Measurements from ENCODE around the gene DCLRE1B.

The DCLRE1B gene

DNA sequence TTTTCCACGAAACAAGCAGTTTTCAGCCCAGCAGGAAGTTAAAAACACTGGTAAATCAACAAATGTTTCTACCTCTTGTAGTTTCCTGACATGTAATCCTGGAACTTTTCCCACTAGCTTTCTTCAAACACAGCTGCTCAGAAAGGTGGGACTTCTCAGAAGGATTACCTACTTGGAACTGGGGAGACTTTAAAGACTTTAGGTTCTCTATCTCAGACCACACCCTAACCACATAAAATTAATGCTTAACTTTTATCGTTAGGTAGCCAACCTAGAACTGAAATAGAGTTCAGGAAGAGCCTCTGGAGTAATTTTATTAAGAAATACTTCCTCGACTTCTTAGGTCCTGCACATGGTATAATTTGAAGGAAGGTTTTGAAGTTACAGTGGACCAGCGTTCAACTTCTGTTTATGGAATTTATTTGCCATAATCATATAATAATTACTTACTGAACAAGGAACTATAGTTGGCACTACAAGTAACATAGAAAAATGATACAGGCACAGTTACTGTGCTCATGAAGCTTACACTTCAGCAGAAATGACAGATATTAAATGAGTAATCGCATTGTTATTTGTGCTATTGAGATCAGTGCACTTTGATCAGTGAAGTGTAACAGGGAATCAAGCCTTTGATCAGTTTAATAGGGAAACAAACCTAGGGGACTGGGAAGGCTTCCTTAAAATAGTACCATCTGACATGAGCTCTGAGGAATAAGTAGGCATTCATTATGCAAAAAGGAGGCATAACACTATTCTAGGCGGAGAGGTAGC, 17.5 kb upstream of the DCLRE1B start, which contains the start of gene BCL2L15:
Gene BCL2L15, minus strand, starts transcription at position 180 of the 774 bp plus-strand sequence. CDS start 206 bp downstream, outside the sequence.
- no peak for DNase-seq (ENCODE audit: low spot score)

DNA sequence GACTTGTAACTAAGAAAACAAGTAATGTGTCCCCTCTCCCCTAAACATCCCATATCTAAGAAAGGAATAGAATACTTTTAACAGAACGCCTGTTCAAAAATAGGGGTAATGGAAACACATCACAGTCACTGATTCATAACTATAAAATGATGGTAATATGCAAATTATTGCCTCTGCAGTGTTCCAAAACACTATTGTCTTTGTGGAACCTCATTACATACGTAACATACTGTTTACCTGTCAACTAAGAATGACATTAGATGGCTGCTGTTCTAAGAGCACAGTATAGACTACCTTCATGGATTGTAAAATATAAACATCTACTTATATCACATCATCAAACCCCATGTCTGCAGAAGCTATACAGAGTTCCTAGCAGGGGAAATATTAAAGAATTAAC, 14.3 kb upstream of the DCLRE1B start:
- DNase-seq (ENCODE audit: low spot score): no peak

DNA sequence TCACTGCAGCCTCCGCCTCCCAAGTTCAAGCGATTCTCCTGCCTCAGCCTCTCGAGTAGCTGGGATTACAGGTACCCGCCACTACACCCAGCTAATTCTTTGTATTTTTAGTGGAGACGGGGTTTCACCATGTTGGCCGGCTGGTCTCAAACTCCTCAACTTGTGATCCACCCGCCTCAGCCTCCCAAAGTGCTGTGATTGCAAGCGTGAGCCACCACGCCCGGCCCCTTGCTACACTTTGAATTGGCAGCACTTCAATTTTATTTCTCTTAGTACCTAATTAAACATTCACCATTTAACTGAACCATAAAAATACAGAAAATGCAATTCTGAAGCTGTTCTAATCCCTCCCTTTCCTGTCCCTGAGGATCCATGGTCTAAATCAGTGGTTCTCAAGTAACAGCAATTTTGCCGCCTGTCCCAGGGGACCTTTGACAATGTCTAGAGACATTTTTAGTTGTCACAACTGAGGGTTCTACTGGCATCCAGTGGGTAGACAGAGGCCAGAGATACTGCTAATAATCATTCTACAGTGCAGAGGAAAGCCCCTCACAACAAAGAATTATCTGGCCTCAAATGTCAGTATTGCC, 13.4 kb upstream of the DCLRE1B start:
- no peak for DNase-seq (ENCODE audit: low spot score)

DNA sequence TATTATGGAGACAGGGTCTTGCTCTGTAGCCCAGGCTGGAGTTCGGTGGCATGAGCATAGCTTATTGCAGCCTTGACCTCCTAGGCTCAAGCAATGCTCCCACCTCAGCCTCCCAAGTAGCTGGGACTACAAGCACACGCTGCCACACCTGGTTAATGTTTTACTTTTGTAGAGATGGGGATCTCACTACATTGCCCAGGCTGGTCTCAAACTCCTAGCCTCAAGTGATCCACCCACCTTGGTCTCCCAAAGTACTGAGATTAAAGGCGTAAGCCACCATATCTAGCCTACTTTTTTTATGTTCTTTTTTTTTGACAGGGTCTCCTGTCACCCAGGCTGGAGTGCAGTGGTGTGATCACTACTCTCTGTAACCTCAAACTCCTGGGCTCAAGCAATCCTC, 11.9 kb upstream of the DCLRE1B start:
- no peak for DNase-seq (ENCODE audit: low spot score)

DNA sequence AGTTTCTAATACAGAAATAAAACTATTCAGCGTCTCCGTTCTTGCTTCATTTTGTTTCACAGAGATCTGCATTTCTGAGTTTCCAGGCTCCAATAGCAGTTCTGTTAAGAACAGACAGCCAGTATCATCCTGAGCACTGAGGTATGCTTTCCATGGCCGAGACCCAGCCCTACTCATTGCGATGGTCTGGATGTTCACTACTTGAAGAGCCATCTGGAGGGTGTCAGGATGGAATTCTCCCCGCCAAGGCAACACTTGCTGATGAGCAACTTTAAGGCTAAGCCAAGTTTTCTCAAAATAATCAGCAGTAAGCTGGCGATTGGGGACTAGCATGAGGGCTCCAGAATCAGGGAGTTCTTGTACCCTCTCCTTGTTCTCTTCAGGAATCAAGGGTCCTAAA, 10.0 kb upstream of the DCLRE1B start:
- DNase-seq (ENCODE audit: low spot score): no peak

DNA sequence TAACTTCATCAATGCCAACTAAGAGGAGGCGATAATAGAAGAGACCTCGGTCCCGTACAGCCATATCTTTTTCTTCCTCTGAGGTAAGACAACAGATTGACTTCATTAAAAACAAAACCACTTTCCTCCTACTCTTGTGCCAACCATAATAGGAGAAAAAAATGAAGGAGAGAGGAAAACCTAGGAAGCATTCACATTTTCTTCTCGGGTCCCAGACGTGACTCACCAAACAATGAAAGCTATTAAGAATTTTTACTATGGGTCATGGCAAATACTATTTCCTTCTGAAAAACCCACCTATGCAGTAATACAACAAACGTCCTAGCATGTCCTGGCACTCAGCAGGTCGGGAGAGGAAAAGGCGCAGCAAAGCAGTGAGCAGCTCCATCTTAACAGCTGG, 9.2 kb upstream of the DCLRE1B start:
- no peak for DNase-seq (ENCODE audit: low spot score)

DNA sequence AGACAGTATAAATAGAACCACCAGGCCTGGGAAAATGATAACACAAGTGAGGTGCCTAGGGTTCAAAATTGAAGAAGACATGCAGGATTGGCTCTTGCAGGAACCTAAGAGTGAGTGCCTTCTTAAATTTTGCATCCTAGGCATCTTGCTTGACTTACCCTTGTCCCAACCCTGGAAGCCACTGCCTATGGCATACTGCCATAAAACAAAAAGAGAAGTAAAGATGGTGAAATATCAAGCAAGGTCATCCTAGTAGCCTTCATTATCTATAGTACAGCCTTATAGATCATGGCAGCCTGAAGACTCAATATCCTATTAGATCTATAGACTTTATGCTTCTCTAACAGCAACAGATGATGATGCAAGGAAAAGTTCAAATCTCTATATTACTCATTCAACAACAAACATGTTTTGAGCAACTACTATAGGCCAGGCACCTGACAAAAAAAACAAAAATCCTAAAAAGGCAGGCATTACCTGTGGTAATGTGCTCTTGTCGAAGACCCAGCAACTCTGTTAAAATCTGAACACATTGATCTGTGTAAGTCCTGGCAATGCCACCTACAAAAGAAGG, 6.8 kb upstream of the DCLRE1B start:
- DNase-seq (ENCODE audit: low spot score): no peak

DNA sequence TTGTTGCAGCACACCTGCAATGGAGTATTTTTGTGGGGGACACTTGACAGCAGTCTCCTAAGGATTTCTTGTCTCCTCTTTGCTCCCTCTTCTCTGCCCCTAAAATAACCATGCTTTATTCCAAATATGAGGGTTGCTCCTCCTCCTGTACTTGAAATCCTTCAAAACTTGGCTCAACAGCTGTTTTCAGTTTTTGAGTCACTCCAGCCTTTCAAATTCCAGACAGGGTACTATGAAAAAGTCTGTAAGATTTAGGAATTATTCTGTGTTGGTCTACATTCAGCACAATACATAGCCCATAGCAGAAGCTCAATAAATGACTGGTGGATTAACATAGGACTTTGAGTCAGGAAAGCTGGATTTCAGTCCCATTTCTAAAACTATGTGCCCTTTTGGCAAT, 6.0 kb upstream of the DCLRE1B start:
- DNase-seq (ENCODE audit: low spot score): no peak

DNA sequence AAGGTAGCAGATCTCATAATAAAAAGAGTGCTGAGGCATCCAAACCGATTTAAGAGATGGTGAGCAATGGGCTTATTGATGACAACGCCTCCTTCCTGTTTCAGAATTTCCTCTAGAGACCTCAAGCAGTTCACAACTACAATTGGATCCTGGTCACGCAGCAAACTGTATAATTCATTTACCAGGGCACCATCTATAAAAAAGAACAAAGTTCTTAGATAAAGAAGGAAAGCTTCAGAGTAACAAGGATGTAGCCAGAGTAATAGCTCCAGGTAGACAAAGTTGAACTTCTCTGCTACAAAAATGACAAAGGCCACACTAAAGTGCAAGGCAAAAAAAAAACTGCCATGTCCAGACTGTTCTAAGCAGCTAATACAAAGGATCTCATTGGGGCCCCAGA, 3.9 kb upstream of the DCLRE1B start:
- DNase-seq (ENCODE audit: low spot score): no peak

DNA sequence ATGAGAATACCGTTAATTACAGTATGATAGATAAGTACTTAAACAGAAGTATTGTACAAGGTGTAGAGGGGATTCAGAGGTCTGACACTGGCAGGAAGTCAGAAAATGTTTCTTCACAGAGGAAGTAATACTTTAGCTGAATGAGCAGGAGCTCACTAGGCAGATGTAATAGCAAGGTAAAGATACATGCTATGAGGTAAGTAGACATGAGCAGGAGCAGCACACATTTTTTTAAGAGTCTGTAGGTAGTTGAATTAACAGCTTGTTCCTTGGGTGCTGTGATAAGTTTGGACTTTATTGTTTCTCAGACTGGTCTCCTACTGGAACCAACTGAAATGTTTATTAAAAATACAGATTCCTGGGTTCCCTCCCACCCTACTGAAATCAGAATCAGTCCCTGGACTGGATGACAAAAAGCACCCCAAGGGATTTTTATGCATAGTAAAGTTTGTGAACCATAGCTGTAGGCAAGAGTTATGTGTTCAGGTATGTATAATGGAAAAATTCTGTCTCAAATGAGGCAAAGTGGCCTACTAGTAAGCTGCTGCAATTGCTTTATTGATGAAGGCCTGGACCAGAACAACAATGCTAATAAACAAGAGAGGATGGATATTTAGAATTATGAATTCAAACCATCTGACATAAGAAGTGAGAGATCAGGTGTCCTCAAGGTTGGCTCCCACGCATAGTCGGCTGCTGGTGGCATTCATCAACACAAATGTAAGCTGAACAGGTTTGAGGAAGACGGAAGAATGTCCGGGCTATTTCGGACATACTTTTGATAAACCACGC, 1.4 kb upstream of the DCLRE1B start:
- DNase-seq (ENCODE audit: low spot score): no peak

DNA sequence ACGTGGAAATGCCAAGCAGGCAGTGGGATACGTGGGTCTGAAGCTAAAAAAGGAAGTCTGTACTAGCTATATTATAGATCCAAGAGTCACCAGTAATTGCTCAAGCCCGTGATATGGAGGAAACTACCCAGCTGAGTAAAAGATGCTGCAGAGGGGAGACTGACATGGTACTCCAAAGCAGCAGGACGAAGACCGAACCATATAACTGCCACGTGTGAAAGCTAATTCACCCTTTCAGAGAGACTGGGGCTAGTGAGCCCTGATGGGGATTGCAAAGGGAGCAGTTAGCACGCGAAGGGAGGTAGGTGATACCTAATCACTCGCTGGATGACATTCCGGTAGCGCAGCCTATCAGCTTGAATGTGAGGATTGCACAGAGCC, 843 bp upstream of the DCLRE1B start:
- no peak for DNase-seq (ENCODE audit: low spot score)

DNA sequence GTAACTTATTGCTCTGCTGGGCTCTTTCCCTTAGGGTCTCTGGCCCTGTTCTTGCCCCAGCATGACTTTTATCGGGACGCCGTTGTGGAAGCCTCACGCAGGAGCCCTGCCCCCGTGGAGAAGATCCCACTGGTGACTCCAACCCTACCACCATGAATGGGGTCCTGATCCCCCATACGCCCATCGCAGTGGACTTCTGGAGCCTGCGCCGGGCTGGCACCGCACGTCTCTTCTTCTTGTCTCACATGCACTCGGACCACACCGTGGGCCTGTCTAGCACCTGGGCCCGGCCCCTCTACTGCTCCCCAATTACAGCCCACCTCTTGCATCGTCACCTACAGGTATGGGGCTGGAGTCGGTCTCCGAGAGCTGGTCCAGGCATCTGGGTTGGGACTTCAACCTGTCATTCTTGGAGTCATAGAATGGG, 322 bp downstream of the DCLRE1B start:
- no peak for DNase-seq (ENCODE audit: low spot score)

DNA sequence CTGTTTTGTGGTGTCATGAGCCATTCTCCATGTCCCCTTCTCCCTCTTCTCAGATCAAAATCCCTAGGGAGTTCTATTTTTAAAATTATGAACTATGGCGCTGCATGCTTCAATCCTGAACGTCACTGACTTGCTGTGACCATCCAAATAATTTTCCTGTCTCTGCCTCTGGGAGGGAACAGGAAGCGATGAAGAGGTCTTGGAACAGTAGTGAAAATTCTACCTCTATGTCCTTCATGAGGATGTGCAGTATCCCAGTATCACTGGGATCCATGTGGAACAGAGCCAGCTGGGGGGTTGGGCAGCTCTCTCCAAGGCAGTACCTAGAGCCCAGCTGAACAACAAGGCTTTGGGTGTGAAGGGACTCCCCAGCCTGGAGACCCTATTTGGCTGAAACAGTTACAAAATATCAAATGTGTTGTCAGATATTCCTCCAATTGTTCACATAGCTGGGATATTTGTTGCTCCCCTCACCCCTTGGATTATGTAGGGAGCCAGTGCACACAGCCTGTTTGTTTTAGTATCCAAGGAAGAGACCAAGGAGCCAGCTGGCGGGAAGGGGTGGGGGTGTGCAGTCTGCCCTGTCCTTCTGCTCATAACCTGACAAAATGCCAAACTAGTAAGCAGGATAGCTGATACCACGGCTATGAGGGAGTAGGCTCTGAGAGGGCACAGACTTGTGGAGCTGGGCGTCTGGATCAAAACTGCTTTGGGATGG, 7.6 kb downstream of the DCLRE1B start:
- peak; percentile 70 for DNase-seq (ENCODE audit: low spot score)

DNA sequence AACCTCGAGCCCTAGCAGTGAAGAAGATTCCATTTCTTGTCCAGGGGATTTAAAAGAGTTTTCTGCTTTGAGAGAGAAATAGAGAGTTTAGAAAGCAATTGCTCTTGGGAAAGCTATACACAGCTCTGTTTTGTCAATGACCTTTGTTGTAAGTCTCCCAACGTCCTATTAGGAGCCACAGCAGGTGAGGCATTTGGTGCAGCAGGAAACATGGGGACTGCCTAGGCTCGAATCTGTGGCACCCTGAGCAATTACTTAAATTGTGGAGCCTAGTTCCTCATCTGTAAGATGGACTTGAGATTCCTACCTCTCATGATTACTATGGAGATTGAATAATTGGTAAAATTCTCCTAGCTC, 8.2 kb downstream of the DCLRE1B start:
- no peak for DNase-seq (ENCODE audit: low spot score)

DNA sequence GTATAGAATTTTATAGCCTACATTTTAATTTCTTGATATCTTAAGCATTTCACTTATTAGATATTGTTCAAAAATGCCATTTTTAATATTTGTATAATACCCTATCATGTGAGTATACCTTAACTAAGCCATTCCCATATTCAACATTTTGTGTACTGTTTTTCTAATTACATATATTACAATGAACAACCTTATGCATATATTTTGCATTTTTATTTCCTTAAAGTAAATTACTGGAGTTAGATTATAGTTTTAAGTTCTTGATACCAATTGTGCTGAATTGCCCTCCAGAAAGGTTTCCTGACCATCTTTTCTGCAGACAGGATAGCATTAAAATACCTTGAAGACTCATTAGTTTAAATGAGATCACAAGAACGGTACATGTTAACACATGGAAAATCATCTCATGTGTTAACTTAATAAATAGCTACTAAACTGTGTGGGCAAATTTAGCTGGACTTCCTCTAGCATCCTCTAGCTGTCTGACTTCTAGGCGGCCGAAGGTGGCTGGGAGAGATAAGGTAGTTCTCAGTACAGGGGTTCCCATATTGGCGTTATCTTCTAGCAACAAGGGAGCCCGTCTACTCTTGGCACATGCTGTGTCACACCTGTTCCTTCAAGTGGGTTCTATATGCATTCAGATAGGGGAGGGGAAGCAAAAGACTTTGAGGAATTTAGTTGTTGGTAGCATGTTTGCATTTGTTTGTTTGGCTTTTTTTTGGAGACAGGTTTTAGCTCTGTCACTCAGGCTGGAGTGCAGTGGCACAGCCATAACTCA, 8.9 kb downstream of the DCLRE1B start:
- peak; percentile 92 for DNase-seq (ENCODE audit: low spot score)

DNA sequence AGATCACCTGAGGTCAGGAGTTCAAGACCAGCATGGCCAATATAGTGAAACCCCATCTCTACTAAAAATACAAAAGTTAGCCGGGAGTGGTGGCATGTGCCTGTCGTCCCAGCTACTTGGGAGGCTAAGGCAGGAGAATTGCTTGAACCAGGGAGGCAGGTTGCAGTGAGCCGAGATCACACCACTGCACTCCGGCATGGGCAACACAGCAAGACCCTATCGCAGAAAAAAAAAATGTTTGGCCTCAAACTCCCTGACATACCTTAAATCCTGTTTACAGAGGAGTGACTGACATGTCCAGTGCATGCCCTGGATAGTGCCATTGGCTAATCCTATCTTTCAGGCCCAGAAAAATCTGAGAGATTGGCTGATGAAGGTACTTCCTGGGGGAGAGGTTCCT, 11.8 kb downstream of the DCLRE1B start:
- DNase-seq (ENCODE audit: low spot score): no peak

DNA sequence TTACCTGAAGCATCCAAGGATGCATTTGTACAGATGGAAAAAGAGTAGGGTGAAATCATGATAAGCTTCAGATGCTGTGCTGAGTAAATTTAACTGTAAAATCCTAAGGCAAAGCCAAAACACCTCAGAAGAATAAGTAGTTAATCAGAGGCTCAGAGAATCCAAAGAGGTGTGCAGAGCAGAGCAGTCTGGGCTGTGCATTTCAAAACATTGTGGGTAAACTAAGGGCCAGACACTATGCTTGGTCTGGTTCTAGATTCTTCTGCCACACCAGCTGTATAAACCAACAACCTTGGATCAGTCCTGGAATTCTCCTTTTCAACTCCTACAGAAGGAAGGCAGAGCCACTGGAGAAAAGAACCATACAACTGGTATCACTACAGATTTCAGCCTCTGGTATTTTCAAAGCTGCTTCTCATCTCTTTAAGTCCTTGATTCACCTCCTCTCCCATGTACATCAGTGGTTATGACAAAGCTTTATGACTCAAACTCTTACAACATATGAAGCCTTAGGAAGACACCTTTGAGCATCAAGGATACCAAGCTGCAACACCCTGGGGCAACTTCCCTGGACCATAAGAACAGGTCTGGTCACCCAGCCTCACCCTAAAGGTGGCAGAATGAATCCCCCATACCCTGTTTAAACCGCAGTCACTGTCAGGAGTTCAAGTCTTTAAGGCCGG, 12.4 kb downstream of the DCLRE1B start:
- DNase-seq (ENCODE audit: low spot score): peak; percentile 34

DNA sequence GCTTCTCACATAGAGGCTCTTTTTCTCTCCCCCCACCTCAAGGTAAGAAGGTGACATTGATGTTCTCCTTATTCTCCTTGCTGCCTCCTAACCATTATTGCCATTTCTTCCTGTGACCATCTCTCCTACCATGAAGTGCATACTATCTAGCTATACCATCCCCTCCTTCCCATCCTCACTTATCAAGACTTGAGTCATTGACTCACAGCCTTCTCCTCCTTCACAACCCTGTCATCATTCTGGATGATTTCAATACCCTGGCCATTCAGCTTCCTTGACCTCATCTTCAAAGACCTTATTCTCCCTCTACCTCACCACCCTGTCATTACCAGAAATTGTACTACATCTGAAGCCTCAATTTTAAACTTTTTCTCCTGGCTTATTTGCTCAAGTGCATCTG, 13.1 kb downstream of the DCLRE1B start:
- DNase-seq (ENCODE audit: low spot score): peak; percentile 47

DNA sequence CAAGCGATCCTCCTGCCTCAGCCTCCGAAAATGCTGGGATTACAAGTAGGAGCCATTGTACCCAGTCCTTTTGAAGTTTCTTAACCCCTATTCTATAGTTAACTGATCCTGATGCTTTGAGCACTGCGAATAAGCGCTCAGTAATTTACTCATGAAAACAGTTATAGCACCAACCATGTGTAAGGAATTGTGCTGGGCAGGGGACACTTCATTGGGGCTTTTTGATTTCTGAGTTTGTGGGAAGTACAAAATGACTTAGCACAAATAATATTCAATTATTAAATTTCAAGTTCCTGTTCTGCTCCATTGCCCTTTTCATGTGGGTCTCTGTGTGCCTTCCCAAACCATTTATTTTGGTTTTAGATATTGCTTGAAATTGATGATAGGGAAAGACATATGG, 17.8 kb downstream of the DCLRE1B start:
- no peak for DNase-seq (ENCODE audit: low spot score)

DNA sequence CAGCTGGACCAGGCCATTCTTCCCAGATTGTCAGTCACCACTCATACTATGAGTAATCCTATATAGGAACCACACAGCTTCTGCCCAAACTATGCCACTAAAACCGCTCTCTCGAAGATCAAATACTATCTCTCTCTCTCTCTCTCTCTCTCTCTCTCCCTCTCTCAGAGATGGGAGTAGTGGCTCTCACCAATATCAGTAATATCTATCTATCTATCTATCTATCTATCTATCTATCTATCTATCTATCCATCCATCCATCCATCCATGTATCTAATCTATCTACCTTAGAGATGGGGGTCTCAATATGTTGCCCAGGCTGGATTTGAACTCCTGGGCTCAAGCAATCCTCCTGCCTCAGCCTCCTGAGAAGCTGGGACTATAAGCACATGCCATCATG, 19.3 kb downstream of the DCLRE1B start:
- no peak for DNase-seq (ENCODE audit: low spot score)
